H1 (cell line): ENCODE results near the gene CXCL12. TPM values are rescaled to one million over a fixed set of nuclear protein-coding genes. Genes with fewer than 3 reads are reported as not detected.

Source experiments
- ASH2L ChIP-seq: fragments of 200-600, 300-600 bp; sonication (generic); IDR thresholded peaks from one replicate; pipeline ENCODE4 v1.7.1; 2017; ENCODE audit warnings: low read length
- BACH1 ChIP-seq: IDR thresholded peaks from 2 replicates; pipeline ENCODE4 v1.6.1; 2012; ENCODE audit warnings: low read length, improper control_type of control experiment
- CTBP2 ChIP-seq: IDR thresholded peaks from 2 replicates; pipeline ENCODE4 v1.7.0; 2011; ENCODE audit warnings: borderline replicate concordance, mild to moderate bottlenecking, moderate library complexity, mixed read lengths, low read length; ENCODE audit not compliant: insufficient read depth, insufficient read length
- EP300 ChIP-seq, 2 experiments: IDR thresholded peaks; 1 replicate in 1 of 2; 2 replicates in 1 of 2; pipeline ENCODE4 v1.6.1; 2011 to 2012; ENCODE audit warnings: low read depth in 2 of 2, low read length in 2 of 2, mild to moderate bottlenecking in 2 of 2, borderline replicate concordance in 1 of 2, inconsistent platforms in 1 of 2, moderate library complexity in 1 of 2
- HDAC6 ChIP-seq: IDR thresholded peaks from one replicate; pipeline ENCODE4 v1.7.1; 2012; ENCODE audit warnings: low read depth, mild to moderate bottlenecking, inconsistent platforms, low read length, moderate library complexity
- JUN ChIP-seq: IDR thresholded peaks from 2 replicates; pipeline ENCODE4 v1.6.1; 2011; ENCODE audit warnings: low read depth, mild to moderate bottlenecking, improper control_type of control experiment, low read length
- KDM4A ChIP-seq: IDR thresholded peaks from one replicate; pipeline ENCODE4 v1.7.1; 2012; ENCODE audit warnings: low read depth, mild to moderate bottlenecking, moderate library complexity, low read length, inconsistent platforms; ENCODE audit not compliant: severe bottlenecking
- MAFK ChIP-seq: IDR thresholded peaks from 2 replicates; pipeline ENCODE4 v1.6.1; 2012; ENCODE audit warnings: low read depth, mild to moderate bottlenecking, improper control_type of control experiment, low read length
- NRF1 ChIP-seq: IDR thresholded peaks from 2 replicates; pipeline ENCODE4 v1.6.1; 2011; ENCODE audit warnings: mild to moderate bottlenecking, low read depth, low read length, improper control_type of control experiment
- RAD21 ChIP-seq, 2 experiments: IDR thresholded peaks in 1 of 2; conservative IDR thresholded peaks in 1 of 2; 2 replicates each; pipeline ENCODE4 v1.6.1; 2011; ENCODE audit warnings: low read depth in 2 of 2, low read length in 2 of 2, improper control_type of control experiment in 1 of 2, inconsistent platforms in 1 of 2, mild to moderate bottlenecking in 1 of 2, moderate library complexity in 1 of 2
- RBBP5 ChIP-seq: IDR thresholded peaks from 2 replicates; pipeline ENCODE4 v1.7.1; 2012; ENCODE audit warnings: low read depth, mild to moderate bottlenecking, inconsistent platforms, low read length, moderate library complexity, borderline replicate concordance
- RNF2 ChIP-seq: fragments of 200-900, 300-1000 bp; sonication (generic); IDR thresholded peaks from 2 replicates; pipeline ENCODE4 v1.7.1; 2016; ENCODE audit warnings: borderline replicate concordance, low read depth, mild to moderate bottlenecking, antibody characterized with exemption, low read length; ENCODE audit not compliant: poor library complexity, severe bottlenecking; ENCODE audit errors: missing control alignments
- SIN3A ChIP-seq, 2 experiments: IDR thresholded peaks in 1 of 2; conservative IDR thresholded peaks in 1 of 2; 2 replicates each; pipeline ENCODE4 v1.6.1; 2011 to 2012; ENCODE audit warnings: low read length in 2 of 2, improper control_type of control experiment in 1 of 2, low read depth in 1 of 2, mild to moderate bottlenecking in 1 of 2
- SP4 ChIP-seq: IDR thresholded peaks from 2 replicates; pipeline ENCODE4 v1.6.1; 2012; ENCODE audit warnings: low read length, inconsistent platforms
- TAF1 ChIP-seq: IDR thresholded peaks from 2 replicates; pipeline ENCODE4 v1.6.1; 2011; ENCODE audit warnings: mild to moderate bottlenecking, low read depth, low read length
- TBP ChIP-seq: IDR thresholded peaks from 2 replicates; pipeline ENCODE4 v1.6.1; 2011; ENCODE audit warnings: low read depth, low read length, improper control_type of control experiment
- TEAD4 ChIP-seq: IDR thresholded peaks from 2 replicates; pipeline ENCODE4 v1.6.1; 2012; ENCODE audit warnings: low read depth, low read length, inconsistent platforms, mixed read lengths
- polyA plus RNA-seq, 7 experiments: library from polyadenylated mRNA; depleted of rRNA in 3 of 7; stranded (reverse) in 5 of 7; unstranded in 2 of 7; fragments of >200 nt in 5 of 7; fragments of 200-250 nt in 2 of 7; gene quantifications; 1 replicate in 5 of 7; 2 replicates in 1 of 7; 4 replicates in 1 of 7; pipeline versions ENCODE4 v1.2.1 to v1.2.3, GENCODE V29; 2011 to 2013; ENCODE audit warnings: missing spikeins in 2 of 7, mixed read lengths in 2 of 7
- total RNA-seq: library from RNA; stranded (reverse); fragmentation: NEBNext Ultra II Directional; extraction: Animal tissue kit (Norgen Biotek cat#: 25700); gene quantifications from 2 replicates; pipeline ENCODE4 v1.2.1, GENCODE V29; 2021
- TF ChIP-seq, protein P1 (sequence below): IDR thresholded peaks from 2 replicates; pipeline ENCODE4 v1.6.1; 2012; ENCODE audit warnings: inconsistent platforms
- TF ChIP-seq, protein P2 (sequence below): IDR thresholded peaks from 2 replicates; pipeline ENCODE4 v1.6.1; 2012; ENCODE audit warnings: inconsistent platforms

The CXCL12 gene
- total and polyA plus RNA-seq, 2 of the 8 experiments (the other 6 are each of a cell fraction or from before 2014, with no cell fraction given) = 51.4 to 53.8 TPM

DNA sequence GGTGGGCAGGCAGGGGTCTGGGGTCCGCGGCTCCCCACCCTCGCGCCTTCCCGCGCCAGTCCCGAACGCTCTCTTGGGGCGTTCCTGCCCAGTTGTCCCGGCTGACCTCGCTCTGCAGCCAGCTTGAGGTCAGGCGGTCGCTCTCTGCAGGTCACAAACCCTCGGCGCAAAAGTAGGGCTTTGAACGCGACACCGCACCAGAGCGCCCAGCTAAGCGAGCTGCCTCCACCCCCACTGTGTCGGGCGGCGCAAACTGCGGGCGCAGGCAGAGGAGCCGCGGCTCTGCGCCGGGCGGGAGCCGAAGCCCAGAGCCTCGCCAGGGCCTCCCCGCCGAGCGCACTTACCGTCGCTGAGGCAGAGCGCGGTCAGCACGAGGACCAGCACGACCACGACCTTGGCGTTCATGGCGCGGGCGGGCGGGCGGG, 284 bp downstream of the CXCL12 start (continued):
- TF ChIP-seq RAD21 (IDR thresholded peaks at IDR 0.05 in 1 of 2, conservative IDR thresholded peaks at IDR 0.05 in 1 of 2; ENCODE audit: low read depth in 2 of 2, low read length in 2 of 2) (no peak), CTBP2 (no peak), HDAC6 (no peak), RNF2 (no peak), TEAD4 (no peak), NRF1 (no peak), SP4 (no peak), KDM4A (peak; percentile 46), JUN (no peak), RBBP5 (peak; percentile 31; the same call in 1 of the 2 replicates), TAF1 (no peak), SIN3A (conservative IDR thresholded peaks at IDR 0.05 in 1 of 2, IDR thresholded peaks at IDR 0.05 in 1 of 2; ENCODE audit: low read depth in 1 of 2, low read length in 2 of 2) (no peak), MAFK (no peak), BACH1 (no peak), TBP (0 out of 2 replicates have a peak, but pooled peaks have one; percentile 1), ASH2L (peak; percentile 60), EP300 (IDR thresholded peaks at IDR 0.05; ENCODE audit: borderline replicate concordance in 1 of 2, low read depth in 2 of 2, low read length in 2 of 2) (no peak)
- TF ChIP-seq, protein P1, sequence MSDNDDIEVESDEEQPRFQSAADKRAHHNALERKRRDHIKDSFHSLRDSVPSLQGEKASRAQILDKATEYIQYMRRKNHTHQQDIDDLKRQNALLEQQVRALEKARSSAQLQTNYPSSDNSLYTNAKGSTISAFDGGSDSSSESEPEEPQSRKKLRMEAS = peak; percentile 89
- TF ChIP-seq, protein P2, sequence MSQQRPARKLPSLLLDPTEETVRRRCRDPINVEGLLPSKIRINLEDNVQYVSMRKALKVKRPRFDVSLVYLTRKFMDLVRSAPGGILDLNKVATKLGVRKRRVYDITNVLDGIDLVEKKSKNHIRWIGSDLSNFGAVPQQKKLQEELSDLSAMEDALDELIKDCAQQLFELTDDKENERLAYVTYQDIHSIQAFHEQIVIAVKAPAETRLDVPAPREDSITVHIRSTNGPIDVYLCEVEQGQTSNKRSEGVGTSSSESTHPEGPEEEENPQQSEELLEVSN = peak; percentile 71
